Progenitor cell of endocrine pancreas (in vitro differentiated cells): ENCODE data around the gene PLCB4. TPM values are rescaled to one million over a fixed set of nuclear protein-coding genes. Genes with fewer than 3 reads are reported as not detected.

ENCODE experiments used
- DNase-seq: peaks from one replicate; pipeline ENCODE4 v3.0.0; 2021; ENCODE audit warnings: low spot score; ENCODE audit not compliant: unreplicated experiment
- H3K27ac Mint-ChIP-seq: 2 replicates; pipeline ENCODE4 v1.8.0; 2021; ENCODE audit warnings: mild to moderate bottlenecking, moderate library complexity, mixed read lengths
- H3K27me3 Mint-ChIP-seq: 2 replicates; pipeline ENCODE4 v1.8.0; 2021; ENCODE audit warnings: mixed read lengths
- H3K36me3 Mint-ChIP-seq: 2 replicates; pipeline ENCODE4 v1.8.0; 2022; ENCODE audit warnings: mixed read lengths; ENCODE audit not compliant: insufficient read depth
- H3K4me1 Mint-ChIP-seq: 2 replicates; pipeline ENCODE4 v1.8.0; 2021; ENCODE audit warnings: low read depth, mixed read lengths
- H3K4me3 Mint-ChIP-seq: 2 replicates; pipeline ENCODE4 v1.8.0; 2021; ENCODE audit warnings: low read depth, mild to moderate bottlenecking, moderate library complexity, mixed read lengths
- H3K9me3 Mint-ChIP-seq: 2 replicates; pipeline ENCODE4 v1.8.0; 2021; ENCODE audit warnings: low read depth, mixed read lengths
- CTCF ChIP-seq: fragments of 200-600 bp; sonication (generic); IDR thresholded peaks from one replicate; pipeline ENCODE4 v1.5.0; 2021; ENCODE audit warnings: antibody characterized with exemption, mild to moderate bottlenecking; ENCODE audit not compliant: unreplicated experiment
- total RNA-seq: library from RNA; stranded (reverse); gene quantifications from 2 replicates; pipeline ENCODE4 v1.2.1, GENCODE V29; 2021

Gene PLCB4
- total RNA-seq, 1 donor from 2014 or later = 17.2 TPM

- Mint-ChIP-seq H3K4me3 (no peak overlapping the region), H3K9me3 (peaks cover 3% of the 10 kb centered on the region), H3K4me1 (no peaks in the 10 kb centered on the region), H3K27ac (no peak overlapping the region), H3K36me3 (no peaks in the 10 kb centered on the region), H3K27me3 (peaks cover 17% of the 10 kb centered on the region)
- TF ChIP-seq CTCF = no peak
- DNase-seq = no peak
Observed at GRCh38 chr20:9498322-9498721, 429.4 kb downstream of the PLCB4 start.

- no peak for TF ChIP-seq CTCF
- Mint-ChIP-seq H3K4me3 (no peak overlapping the region), H3K36me3 (no peaks in the 10 kb centered on the region), H3K27ac (no peak overlapping the region), H3K4me1 (no peaks in the 10 kb centered on the region), H3K27me3 (peaks cover 27% of the 10 kb centered on the region), H3K9me3 (peaks cover 3% of the 10 kb centered on the region)
- no peak for DNase-seq
Observed at GRCh38 chr20:9499126-9499899, 430.4 kb downstream of the PLCB4 start.

- H3K36me3 Mint-ChIP-seq = no peaks in the 10 kb centered on the region
- H3K9me3 Mint-ChIP-seq = peaks cover 3% of the 10 kb centered on the region
- H3K27ac Mint-ChIP-seq = no peak overlapping the region
- no peaks in the 10 kb centered on the region for H3K4me1 Mint-ChIP-seq
- H3K4me3 Mint-ChIP-seq = no peak overlapping the region
- no peak for DNase-seq
- no peak for TF ChIP-seq CTCF
- H3K27me3 Mint-ChIP-seq = peaks cover 32% of the 10 kb centered on the region
Observed at GRCh38 chr20:9500121-9500520, 431.2 kb downstream of the PLCB4 start.

GRCh38 chr20:9501473-9501872 is 432.6 kb downstream of the PLCB4 start:
- Mint-ChIP-seq H3K27ac (no peak overlapping the region), H3K27me3 (peaks cover 39% of the 10 kb centered on the region), H3K36me3 (no peaks in the 10 kb centered on the region), H3K4me1 (no peaks in the 10 kb centered on the region), H3K9me3 (no peaks in the 10 kb centered on the region), H3K4me3 (no peak overlapping the region)
- no peak for TF ChIP-seq CTCF
- DNase-seq = no peak

GRCh38 chr20:9503526-9504245 is 434.8 kb downstream of the PLCB4 start:
- DNase-seq = no peak
- Mint-ChIP-seq H3K4me3 (no peak overlapping the region), H3K27me3 (peaks cover 56% of the 10 kb centered on the region), H3K36me3 (no peaks in the 10 kb centered on the region), H3K27ac (no peak overlapping the region), H3K4me1 (no peaks in the 10 kb centered on the region), H3K9me3 (no peaks in the 10 kb centered on the region)
- TF ChIP-seq CTCF = no peak
